Activated T-helper 1 cell treated with anti-CD3 and anti-CD28 coated beads, Interleukin-2, amount 50 U/mL, for 16 hours (primary cell): ENCODE results near the gene FAM53A.

Source experiments
- DNase-seq, 2 donors: peaks; one replicate each; pipeline ENCODE4 v3.0.0-alpha.2; 2020; ENCODE audit warnings: low read depth in 1 of 2, low spot score in 1 of 2

The FAM53A gene

DNA sequence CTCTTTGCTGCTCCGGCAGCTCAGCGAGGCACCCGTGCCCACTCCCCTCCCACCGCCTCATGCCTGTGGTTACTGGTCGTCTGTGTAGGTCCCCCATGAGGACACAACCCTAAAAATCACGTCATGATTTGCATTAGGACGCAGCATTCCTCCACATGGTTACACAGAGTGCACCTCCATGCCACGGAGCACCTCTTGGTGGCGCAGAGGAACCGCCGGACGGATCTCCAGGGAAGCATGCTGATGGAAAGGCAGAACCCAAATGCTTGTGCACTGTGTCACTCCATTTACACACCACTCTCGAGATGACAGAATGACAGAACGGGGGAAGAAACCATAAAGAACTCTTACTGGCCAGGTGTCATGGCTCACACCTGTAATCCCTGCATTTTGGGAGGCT, 22.4 kb downstream of the FAM53A start:
- DNase-seq, result no peak

DNA sequence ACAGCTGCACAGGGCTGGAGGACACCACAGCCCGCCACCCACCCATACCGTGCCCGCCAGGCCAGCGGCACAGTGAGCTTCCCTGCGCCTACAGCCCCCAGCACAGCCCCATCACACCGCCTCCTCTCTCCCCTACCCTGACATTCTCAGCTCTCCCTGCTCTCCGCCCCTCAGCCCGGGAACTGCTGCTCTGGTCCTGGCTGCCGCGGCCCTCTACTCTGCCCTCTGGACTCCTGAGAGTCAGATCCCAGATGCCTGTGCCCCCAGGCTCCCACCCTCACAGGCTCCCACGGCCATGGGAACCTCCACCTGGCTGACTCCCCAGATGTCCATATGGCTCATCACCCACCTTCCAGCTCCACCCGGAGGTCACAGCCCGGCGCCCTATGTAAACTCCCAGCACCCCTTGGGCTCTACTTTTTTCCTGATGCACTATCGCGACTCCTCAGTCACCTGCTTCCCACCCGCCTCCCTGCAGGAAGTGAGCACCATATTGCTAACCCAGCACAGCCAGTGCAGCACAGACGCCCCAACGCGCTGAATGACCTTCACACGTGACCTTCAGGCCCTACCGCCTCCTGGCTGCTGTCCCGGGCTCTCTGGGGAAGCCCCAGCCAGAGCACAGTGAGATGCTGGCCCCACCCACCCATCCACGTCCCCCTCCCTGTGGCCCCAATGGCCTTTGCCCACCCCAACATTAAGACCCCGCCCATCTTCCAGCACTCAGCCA, 23.0 kb downstream of the FAM53A start:
- no peak for DNase-seq

DNA sequence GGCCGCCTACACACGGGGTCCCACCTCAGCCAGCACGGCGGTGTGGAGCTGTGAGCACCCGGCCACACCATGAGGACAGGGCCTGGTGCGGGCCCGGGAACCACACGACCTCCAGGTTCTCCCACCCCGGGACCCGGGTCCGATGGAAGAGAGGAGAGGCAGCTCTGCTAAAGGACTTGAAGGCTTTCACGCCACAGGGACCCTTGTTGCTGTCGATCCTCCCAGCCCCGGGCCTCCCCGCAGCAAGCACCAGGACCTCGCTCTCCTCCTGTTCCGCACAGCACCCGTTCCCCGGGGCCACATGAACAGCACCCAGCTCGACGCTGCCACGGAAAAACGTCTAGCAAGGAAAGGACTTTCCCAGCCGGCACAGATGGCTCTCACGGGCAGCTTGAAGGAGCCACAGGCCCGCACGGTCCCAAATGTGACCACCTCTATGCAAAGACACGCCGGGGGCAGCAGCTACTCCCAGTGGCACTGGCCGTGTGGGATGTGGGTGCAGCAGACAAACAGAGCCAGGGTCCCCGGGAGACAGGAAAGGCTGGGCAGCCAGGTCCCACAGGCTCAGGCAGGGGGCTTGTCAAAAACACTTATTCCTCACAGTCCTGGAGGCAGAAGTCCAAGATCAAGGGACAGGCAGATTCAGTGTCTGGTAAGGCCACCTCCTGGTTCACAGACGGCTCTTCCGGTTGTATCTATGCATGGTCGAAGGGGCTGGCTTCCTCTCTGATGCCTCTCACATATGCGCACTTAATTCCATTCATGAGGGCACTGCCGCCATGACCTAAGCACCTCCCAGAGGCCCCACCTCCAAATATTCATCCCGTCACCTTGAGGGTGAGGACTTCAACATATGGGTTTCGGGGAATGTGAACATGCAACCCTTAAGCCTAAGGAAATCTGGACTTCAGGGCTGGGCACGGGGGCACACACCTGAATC, 24.7 kb downstream of the FAM53A start:
- DNase-seq, result no peak

DNA sequence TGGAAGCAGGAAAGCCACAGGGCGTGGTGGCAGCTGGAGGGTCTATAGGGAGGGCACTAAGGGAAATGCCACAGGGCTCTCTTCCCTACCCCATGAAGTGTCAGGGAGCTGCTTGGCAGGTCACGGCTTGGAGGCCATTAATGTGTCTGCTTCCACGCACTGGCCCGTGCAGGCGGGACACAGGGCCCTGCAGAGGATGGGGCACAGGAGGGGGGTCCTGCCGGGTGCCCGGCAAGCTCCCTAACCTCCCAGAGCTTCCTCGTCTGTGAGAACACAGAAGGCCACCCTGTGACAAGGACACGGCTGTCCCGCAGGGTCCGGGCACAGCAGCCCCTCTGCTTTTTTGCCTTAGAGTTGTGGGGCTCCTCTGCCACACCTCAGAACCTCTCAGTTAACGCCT, 25.5 kb downstream of the FAM53A start:
- DNase-seq, result no peak

DNA sequence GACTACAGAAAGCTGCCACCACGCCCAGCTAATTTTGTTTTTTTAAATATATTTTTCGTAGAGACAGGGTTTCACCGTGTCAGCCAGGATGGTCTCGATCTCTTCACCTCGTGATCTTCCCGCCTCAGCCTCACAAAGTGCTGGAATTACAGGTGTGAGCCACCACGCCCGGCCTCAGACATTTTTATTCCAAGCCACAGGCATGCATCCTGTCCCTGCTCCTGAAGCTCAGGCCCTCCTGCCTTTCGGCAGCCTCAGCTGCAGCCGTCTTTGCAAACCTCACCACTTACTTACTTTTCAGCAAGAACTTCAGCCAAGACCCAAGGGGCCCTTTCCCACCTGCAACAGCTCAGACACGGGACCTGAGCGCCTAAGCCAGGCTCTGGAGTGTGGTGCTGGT, 26.0 kb downstream of the FAM53A start:
- DNase-seq, result no peak

DNA sequence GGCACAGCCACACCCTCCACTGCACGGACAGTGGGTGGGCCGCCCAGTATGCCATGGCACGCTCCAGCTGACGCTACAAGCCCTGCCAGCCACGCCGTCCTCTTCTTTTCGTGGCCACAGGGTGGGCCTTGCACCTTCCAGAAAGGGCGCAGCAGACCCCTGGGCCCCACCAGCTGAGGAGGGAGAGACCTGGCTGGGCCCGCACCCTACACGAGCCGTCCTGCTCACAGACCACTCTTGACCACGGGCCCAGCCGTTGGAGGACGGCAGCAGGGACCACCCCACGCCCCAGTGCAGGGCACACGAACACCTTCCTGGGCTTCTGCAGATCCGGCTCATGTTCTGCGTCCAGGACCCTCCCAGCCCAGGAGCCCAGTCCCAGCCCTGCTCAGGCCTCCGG, 27.1 kb downstream of the FAM53A start:
- DNase-seq, result no peak

DNA sequence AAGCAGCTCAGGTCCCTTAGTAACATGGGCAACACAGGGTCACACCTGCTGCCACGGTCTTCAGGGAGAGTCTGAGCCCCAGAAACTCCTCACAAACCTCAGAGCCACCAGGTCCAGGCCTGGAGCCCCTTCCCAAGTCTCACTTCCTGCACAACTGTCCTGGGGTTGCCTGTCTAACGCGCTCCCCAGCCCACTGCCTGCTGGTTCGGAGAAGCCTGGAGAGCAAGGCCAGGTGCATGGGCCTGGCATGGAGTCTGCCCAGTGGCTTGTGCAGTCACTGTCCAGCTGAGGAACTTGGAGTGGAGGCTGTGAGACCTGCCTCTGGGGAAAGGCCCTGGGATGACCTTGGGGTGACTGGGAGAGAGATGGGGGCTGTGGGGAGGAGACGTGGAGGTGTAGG, 28.0 kb downstream of the FAM53A start:
- DNase-seq, result no peak

DNA sequence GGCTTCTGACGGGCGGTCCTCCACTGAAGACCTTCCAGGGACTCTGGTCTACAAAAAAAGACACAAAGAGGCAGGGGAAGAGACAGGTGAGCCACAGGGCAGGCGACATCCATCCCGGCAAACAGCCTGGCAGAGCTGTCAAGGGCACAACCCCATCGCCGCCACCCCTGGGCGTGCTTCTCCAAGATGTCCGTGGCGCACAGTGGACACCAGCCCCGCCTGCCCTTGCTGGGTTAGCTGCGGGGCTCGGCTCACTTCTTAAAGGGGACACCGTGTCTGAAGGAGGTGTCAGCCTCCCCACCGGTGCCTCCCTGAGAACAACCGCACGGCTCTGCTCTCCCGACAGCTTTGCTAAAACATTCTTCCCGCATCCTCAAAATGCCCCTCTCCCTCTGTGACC, 28.4 kb downstream of the FAM53A start:
- no peak for DNase-seq

DNA sequence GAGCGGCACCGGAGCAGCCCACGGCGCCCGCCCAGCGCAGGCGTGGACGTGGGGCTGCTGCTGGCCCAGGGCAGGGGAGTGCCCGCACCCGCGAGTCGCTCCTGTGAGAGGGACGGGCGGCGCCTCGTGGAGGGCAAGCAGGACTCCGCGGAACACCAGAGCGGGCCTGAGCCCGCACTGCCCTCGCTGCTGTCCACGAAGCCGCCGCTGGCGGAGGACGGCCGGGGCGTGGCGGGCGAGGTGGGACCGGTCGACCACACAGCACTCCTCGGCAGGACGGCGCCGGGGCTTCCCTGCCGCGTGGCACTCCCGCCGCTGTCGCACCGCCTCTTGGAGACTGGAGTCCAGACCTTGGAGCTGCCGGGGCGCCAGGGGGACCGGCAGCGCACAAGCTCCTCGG, 29.0 kb downstream of the FAM53A start:
- DNase-seq, result no peak

DNA sequence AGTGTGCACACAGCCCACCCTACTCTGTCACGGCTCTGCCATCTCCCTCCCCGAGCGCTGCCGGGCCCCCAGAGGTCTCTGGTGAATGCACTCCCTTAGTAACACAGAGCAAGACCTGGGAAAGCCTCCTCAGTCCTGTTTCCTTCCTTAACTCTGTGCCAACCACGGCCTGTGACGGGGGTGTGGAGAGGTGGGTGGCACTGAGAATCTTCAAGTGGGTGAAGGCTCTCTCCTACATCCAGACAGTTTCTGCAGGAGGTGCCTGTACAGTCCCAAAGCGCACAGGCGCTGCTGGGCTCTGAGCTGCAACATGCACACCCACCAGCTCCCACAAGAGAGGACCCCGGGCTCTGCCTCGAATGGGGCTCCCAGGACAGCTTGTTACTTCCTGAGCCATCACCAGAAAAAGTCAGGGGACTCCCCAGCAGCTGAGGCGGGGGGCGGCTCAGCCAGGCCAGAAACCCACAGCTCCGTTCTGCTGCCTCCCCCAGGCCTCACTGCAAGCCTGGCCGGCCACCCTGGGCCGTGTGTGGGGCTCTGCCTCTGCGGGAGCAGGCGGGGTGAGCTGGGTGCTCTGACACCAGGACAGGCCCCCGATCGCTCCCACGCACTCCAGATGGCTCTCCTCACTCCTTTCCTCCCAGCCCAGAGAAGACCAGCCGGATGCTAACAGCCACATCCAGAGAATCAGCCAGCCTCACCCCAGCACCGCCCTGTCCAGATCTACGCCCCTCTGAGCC, 29.7 kb downstream of the FAM53A start:
- DNase-seq, result no peak

DNA sequence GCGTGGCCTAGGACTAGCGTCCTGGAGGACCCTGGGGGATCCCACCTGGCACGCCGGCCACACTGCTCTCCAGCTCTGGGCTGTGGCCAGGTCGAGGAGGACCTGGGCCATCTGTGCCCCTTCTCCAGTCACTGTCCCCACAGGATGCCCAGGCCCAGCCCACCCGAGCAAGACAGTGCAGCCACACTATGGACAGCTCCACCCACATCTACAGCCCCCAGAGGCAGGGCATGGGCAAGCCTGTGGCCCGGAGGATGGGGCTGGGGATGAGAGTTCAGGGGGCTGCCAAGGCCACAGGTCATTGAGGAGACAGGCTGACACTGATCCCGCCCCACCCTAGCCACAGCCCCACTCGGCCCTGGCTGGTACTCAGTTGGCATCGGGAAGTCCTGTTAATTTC, 30.3 kb downstream of the FAM53A start:
- DNase-seq, result no peak

DNA sequence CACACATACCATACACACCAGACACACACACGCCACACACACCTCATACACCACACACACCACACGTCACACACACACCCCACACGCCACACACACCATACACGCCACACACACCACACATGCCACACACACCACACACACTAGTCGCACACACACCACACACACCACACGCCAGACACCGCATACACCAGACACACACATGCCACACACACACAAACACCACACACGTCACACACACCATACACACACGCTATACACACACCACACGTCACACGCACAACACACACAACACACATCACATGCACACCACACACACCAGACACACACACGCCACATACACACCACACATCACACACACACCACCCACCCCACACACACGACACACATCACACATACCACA, 32.0 kb downstream of the FAM53A start:
- no peak for DNase-seq

DNA sequence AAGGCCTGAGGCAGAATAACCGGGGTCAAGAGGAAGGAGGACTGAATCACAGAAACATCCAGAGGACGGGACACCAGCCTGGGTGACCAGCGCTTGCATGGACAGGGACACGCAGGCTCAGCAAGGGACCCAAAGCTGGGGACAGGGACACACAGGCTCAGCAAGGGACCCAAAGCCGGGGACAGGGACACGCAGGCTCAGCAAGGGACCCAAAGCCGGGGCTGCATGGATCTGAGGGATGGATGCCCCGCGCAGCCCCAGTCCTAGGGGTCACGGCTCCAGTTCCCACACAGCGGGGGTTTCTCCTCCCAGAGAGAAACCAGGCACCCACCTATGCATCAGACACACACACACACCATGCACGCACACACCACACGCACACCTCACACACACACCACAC, 32.5 kb downstream of the FAM53A start:
- no peak for DNase-seq

DNA sequence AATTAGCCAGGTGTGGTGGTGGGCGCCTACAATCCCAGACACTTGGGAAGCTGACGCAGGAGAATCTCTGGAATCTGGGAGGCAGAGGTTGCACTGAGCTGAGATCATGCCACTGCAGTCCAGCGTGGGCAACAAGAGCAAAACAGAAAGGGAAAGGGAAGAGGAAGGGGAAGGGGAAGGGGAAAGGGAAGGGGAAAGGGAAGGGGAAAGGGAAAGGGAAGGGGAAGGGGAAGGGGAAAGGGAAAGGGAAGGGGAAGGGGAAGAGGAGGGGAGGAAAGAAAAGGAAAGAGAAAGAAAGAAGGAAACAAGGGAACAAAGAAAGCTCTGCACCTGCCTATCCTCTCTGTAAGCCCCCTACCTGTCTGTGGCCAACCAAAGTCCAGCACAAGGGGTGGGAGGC, 35.2 kb downstream of the FAM53A start:
- no peak for DNase-seq

DNA sequence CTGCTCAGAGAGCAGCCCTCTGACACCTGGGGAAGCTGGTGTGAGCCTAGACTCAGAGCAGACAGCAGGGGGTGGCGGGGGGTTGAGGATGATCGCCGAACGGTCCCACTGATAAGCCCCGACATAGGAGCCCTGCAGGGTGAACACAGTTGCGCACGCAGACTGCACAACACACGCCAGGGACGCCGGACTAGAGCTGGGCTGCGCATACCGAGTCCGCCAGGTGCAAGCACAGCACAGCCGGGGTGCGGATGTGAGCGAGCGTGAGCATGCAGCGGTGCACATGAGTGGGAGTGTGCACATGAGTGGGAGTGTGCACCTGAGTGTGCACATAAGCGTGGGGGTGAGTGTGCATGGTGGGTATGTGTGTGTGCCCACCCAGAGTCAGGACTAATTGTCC, 36.7 kb downstream of the FAM53A start:
- no peak for DNase-seq

DNA sequence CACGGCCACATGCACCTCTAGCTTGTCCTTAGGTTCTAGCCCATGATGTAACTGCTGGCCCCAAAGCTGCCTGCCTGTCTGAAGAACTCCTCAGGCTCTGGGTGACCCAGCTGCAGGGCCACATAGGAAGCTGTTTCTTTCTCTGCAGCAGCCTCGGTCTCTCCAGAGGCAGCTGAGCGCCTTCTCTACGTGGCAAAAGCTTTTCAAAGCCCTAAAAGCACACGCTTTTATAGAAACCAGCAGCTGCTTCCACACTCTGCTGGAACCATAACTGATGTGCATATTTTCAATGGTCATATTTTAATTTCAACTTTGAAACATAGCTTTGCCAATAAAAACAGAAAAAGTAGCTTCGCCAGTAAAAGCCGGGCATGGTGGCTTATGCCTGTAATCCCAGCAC, 37.4 kb downstream of the FAM53A start:
- DNase-seq, result no peak

DNA sequence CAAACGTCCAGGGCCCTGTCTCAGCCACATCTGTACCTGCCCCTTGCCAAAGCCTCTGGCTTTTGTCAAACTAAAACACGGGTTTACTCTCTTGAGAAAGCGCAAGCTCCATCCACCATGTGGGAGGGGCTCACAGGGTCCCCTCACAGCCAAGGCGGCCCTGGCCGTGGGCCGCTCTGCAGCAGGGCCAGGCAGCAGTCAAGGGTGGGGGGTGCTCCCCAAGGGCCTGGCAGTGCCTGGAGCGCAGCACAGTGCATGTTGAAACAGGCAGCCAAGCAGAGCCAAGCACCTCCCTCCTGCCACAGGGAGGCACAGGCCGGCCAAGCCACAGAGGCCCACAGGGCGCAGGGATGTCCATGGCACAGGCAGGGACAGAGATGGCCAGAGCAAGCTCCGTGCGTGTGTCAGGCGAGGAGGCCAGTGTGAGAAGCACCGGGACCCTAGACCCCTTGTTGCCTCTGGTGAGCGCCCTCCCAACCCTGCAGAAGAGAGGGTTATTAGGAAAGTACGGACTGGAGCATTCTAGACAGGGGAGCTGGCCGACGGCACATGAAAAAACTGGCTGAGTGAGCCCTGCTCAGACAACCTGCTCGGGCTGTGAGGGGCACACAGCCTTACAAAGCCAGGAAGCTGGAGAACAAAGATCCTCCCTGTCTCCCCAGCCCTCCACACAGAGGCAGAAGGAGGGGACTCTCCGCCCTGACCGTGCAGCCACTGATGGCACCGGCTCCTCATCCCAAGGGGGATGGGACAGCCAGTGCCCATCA, 39.0 kb downstream of the FAM53A start:
- DNase-seq, result no peak

DNA sequence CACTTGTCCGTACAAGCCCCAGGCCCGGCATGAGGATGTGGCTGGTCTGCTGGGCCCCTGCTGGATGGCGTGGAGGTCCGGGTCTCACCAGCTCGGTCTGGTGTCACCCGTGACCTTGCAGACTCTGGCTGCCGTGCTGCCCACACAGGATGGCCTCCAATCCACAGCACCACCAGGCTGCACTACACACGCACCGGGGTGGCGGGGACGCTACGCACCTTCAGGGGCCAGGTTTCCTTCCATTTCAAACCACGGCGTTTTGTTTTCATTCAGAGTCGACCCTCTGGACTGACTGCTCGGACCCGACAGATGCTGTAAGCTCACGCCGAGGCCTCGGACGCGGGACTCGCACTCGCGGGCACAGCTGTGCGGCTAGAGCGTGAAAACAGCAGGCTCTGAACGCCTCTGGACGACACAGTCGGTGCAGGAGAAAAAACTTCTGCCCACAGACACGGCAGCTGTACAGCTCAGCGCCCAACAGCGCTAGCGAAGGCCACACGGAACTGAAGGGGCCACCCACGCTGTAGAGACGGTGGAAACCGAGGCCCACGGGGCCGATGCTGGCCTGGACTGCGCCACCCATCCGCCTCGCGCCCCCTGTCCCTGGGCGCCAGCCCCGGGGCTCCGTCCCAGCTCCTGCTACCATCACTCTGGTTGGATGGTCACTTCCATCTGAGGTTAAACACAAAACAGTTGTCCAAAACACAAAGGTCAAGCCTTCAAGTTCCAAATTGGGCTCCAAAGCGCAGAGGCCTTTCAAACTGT, 40.0 kb downstream of the FAM53A start:
- no peak for DNase-seq

DNA sequence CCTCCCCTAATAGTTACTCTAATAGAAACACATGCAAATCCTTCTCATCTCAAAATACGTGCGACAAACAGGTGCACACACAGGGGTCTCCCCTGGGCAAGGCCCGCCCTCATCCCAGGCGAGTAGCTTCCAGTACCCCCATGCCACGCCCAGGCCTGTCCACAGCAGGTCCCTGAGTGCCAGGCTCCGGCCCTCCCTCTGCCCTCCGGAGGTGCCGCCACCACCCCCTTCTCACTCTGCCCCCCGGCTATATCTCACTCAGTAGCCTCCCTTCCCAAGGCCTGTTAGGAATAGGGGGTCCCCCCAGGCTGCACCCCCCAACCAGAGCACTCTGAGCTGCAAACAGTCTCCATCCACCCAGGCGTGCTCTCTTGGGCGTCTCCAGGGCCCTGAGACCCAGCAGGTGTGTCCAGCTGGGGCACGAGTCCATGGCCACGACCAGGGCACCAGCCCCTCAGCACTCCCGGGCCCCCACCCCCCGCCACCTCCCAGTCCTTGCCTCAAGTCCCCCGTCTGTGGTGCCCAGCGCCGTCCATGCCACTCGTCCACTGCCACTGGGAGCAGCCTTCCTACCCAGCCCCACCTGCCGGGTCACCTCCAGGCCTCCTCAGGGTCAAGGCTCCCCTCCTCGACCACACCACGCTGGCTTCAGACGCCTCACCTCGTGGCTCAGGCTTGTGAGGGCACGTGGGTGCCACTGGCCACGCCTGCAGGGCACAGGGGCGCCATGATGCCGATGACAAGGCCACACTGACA, 41.7 kb downstream of the FAM53A start:
- no peak for DNase-seq

DNA sequence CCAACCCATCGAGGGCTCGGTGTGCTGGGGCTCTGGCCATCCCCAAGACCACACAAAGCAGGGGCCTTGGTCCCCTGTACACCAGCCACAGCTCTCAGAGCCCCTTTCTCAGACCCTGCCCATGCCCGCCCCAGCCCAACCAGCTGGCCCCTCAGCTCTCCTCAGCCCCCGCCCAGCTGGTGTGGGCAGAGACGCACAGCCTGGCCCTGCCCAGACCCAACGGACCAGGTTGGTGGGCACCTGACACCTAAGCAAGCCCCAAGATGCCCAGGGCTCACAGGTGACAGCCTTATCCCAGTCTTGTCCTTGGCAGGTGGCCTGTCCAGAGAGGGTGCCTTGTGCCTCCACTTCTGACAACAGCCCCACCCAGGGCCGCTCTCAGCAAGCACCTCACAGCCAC, 42.4 kb downstream of the FAM53A start:
- no peak for DNase-seq
